ENCODE measurements around the gene METTL9. TPM values are rescaled to one million over a fixed set of nuclear protein-coding genes. Genes with fewer than 3 reads are reported as not detected.
"Not testable (repeated sequence)": the region's sequence is repeated elsewhere in the genome, so short reads cannot be mapped to it uniquely, and the experiment has no call there.

The METTL9 gene
- total RNA-seq, 2 experiments from 2014 or later = 120 to 121 TPM

DNA sequence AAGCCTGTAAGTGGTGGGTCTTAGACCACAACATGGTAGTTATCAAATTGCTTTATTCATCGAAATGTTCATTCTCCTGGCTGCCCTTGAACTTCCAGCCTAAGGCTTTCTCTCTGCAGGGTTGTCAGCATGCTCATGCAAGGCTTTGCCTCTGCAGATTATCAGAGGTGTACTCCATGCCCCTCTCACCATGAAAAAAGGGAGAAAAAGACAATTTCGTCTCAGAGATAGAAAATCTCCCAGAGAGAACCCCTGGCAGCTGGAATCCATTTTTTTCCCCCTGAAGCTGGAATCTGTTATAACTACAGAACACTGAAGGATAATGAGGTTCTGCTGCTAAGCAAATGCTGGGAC lies 33.9 kb upstream of the METTL9 start:
- ChIA-PET CTCF (ENCODE audit: unreplicated experiment) (no interaction called here), POLR2A (interaction anchor here (0.6 to 0.7 kb wide), 3 partner anchors 87 to 801 kb away, joined by 3 to 5 read pairs (median 5); partner anchors contain the start of gene IGSF6)
- no peaks in the 10 kb centered on the region for H3K9me3 ChIP-seq (ENCODE audit: low read length)
- no peak overlapping the region for H3K4me2 ChIP-seq (ENCODE audit: low read length)
- peak overlapping the region; percentile 11; the same call in 1 of the 2 replicates for H2AFZ ChIP-seq (ENCODE audit: low read length)
- no TSS peak for BruUV-seq (replicated peaks)
- no peak overlapping the region for H3K27ac ChIP-seq (ENCODE audit: low read depth, low read length, poor library complexity, severe bottlenecking)
- no peaks in the 10 kb centered on the region for H3K36me3 ChIP-seq (ENCODE audit: insufficient read depth, low read length)
- intact Hi-C loops (cut with micrococcal nuclease; ENCODE audit: unreplicated experiment) = no loop called here
- no peaks in the 10 kb centered on the region for H3K9me2 ChIP-seq (ENCODE audit: insufficient read depth, low read length)
- peaks cover 6% of the 10 kb centered on the region for H3K4me1 ChIP-seq (ENCODE audit: insufficient read depth, low read length, poor library complexity, severe bottlenecking)
- no peak overlapping the region for H3K4me3 ChIP-seq (ENCODE audit: low read depth, low read length, poor library complexity, severe bottlenecking)
- no peak for DNase-seq (ENCODE audit: low spot score)
- no peak for TF ChIP-seq EZH2phosphoT487 (IDR thresholded peaks at IDR 0.05; ENCODE audit: borderline replicate concordance, low read depth, low read length)
- TF ChIP-seq, protein P1, sequence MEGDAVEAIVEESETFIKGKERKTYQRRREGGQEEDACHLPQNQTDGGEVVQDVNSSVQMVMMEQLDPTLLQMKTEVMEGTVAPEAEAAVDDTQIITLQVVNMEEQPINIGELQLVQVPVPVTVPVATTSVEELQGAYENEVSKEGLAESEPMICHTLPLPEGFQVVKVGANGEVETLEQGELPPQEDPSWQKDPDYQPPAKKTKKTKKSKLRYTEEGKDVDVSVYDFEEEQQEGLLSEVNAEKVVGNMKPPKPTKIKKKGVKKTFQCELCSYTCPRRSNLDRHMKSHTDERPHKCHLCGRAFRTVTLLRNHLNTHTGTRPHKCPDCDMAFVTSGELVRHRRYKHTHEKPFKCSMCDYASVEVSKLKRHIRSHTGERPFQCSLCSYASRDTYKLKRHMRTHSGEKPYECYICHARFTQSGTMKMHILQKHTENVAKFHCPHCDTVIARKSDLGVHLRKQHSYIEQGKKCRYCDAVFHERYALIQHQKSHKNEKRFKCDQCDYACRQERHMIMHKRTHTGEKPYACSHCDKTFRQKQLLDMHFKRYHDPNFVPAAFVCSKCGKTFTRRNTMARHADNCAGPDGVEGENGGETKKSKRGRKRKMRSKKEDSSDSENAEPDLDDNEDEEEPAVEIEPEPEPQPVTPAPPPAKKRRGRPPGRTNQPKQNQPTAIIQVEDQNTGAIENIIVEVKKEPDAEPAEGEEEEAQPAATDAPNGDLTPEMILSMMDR (conservative IDR thresholded peaks at IDR 0.05; ENCODE audit: low read length) = no peak
- no peaks in the 10 kb centered on the region for H4K20me1 ChIP-seq (ENCODE audit: insufficient read depth, low read length)
- no peaks in the 10 kb centered on the region for H3K79me2 ChIP-seq (ENCODE audit: insufficient read depth, low read depth, low read length)

DNA sequence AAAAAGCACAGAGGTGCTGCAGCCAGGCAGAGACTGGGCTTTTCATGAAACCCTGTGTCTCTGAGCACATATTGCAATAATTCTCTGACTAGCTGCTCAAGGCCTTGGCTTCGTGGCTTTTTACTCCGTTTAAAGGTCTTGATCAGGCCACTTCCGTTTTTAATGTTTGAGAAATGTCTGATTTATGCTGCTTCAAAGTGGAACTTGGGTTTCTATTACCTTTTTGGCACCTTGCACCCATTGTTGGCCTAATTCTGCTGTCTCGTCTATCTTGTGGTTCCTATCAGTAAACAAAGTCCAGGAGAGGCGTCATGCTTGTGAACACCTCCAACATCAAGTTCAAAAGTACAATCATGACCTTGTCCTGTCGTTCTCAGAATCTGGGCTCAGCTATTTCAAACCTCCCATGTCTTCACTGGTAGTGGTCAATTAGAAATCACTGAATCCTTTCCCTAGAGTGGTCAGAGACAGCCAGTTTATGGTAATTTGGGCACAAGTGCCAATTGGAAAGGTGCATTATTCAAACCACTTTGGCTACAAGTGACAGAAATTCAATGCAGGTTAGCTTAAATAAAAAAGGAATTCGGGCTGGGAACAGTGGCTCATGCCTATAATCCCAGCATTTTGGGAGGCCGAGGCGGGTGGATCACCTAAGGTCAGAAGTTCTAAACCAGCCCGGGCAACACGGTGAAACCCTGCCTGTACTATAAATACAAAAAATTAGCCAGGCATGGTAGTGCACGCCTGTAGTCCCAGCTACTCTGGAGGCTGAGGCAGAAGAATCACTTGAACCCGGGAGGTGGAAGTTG lies 33.3 kb upstream of the METTL9 start:
- Histone ChIP-seq H3K4me2 (ENCODE audit: low read length) (no peak overlapping the region), H3K9me3 (ENCODE audit: low read length) (no peaks in the 10 kb centered on the region), H3K79me2 (ENCODE audit: insufficient read depth, low read depth, low read length) (no peaks in the 10 kb centered on the region), H3K36me3 (ENCODE audit: insufficient read depth, low read length) (no peaks in the 10 kb centered on the region), H3K4me3 (ENCODE audit: low read depth, low read length, poor library complexity, severe bottlenecking) (no peak overlapping the region), H3K9me2 (ENCODE audit: insufficient read depth, low read length) (no peaks in the 10 kb centered on the region), H2AFZ (ENCODE audit: low read length) (peak overlapping the region; percentile 11; the same call in 1 of the 2 replicates), H3K4me1 (ENCODE audit: insufficient read depth, low read length, poor library complexity, severe bottlenecking) (peaks cover 6% of the 10 kb centered on the region), H4K20me1 (ENCODE audit: insufficient read depth, low read length) (no peaks in the 10 kb centered on the region), H3K27ac (ENCODE audit: low read depth, low read length, poor library complexity, severe bottlenecking) (no peak overlapping the region)
- no TSS peak for BruUV-seq (replicated peaks)
- peak; percentile 28 for DNase-seq (ENCODE audit: low spot score)
- TF ChIP-seq, protein P1 (conservative IDR thresholded peaks at IDR 0.05; ENCODE audit: low read length) = no peak
- TF ChIP-seq EZH2phosphoT487 (IDR thresholded peaks at IDR 0.05; ENCODE audit: borderline replicate concordance, low read depth, low read length) = no peak
- intact Hi-C loops (cut with micrococcal nuclease; ENCODE audit: unreplicated experiment) = no loop called here
- POLR2A ChIA-PET = interaction anchor here (0.6 to 1.6 kb wide), 2 partner anchors 801 to 1130 kb away, joined by 3 to 5 read pairs; no protein-coding TSS in a partner anchor
- CTCF ChIA-PET (ENCODE audit: unreplicated experiment) = no interaction called here

DNA sequence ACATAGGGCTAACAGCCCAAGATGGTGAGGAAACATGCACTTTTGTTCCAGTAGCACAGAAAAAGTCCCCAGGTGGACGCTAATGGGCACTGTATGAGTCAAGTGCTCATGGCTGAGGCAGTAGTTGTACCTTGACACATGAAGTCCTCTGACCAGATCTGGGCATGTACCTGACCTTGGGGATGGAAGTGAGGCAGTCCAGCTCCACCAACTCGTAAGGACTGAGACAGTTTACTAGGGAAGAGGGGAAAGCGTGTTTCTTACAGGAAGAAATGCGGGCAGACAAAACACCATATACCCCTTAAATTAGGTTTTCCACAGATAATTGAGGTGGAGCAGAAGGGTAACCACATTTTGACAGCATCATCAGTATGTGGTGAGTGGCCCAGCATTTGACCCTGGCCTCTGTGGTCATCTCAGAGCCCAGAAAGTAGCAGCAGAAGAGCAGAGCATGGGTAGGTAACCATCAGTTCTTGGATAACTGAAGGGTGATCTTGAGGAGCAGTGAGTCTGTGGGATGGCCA lies 32.4 kb upstream of the METTL9 start:
- no peak for DNase-seq (ENCODE audit: low spot score)
- no peaks in the 10 kb centered on the region for H3K9me2 ChIP-seq (ENCODE audit: insufficient read depth, low read length)
- no peaks in the 10 kb centered on the region for H3K79me2 ChIP-seq (ENCODE audit: insufficient read depth, low read depth, low read length)
- H3K4me2 ChIP-seq (ENCODE audit: low read length) = no peak overlapping the region
- H3K4me1 ChIP-seq (ENCODE audit: insufficient read depth, low read length, poor library complexity, severe bottlenecking) = peaks cover 7% of the 10 kb centered on the region
- no peak overlapping the region for H3K27ac ChIP-seq (ENCODE audit: low read depth, low read length, poor library complexity, severe bottlenecking)
- intact Hi-C loops (cut with micrococcal nuclease; ENCODE audit: unreplicated experiment) = no loop called here
- no peaks in the 10 kb centered on the region for H3K9me3 ChIP-seq (ENCODE audit: low read length)
- no peak for TF ChIP-seq EZH2phosphoT487 (IDR thresholded peaks at IDR 0.05; ENCODE audit: borderline replicate concordance, low read depth, low read length)
- TF ChIP-seq, protein P1 (conservative IDR thresholded peaks at IDR 0.05; ENCODE audit: low read length) = no peak
- POLR2A ChIA-PET = interaction anchor here (0.6 to 1.6 kb wide), 2 partner anchors 116 to 1129 kb away, joined by 3 to 5 read pairs; no protein-coding TSS in a partner anchor
- H3K36me3 ChIP-seq (ENCODE audit: insufficient read depth, low read length) = no peaks in the 10 kb centered on the region
- H4K20me1 ChIP-seq (ENCODE audit: insufficient read depth, low read length) = no peaks in the 10 kb centered on the region
- no TSS peak for BruUV-seq (replicated peaks)
- CTCF ChIA-PET (ENCODE audit: unreplicated experiment) = no interaction called here
- H3K4me3 ChIP-seq (ENCODE audit: low read depth, low read length, poor library complexity, severe bottlenecking) = no peak overlapping the region
- H2AFZ ChIP-seq (ENCODE audit: low read length) = no peak overlapping the region

DNA sequence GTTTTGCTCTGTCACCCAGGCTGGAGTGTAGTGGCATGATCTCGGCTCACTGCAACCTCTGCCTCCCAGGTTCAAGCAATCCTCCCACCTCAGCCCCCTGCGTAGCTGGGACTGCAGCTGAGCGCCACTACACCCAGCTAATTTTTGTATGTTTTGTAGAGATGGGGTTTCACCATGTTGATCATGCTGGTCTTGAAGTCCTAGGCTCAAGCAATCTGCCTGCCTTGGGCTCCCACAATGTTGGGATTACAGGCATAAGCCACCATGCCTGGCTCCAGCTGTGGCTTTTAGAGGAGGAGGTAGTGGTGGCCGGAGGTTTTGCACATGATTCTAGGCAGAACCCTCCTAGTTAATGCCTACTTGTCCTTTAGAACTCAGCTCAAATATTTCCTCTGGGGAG lies 31.9 kb upstream of the METTL9 start:
- BruUV-seq (replicated peaks); CTCF ChIA-PET (ENCODE audit: unreplicated experiment); DNase-seq (ENCODE audit: low spot score); H3K9me3 ChIP-seq (ENCODE audit: low read length); H3K4me3 ChIP-seq (ENCODE audit: low read depth, low read length, poor library complexity, severe bottlenecking); H3K9me2 ChIP-seq (ENCODE audit: insufficient read depth, low read length); H3K27ac ChIP-seq (ENCODE audit: low read depth, low read length, poor library complexity, severe bottlenecking); H3K4me1 ChIP-seq (ENCODE audit: insufficient read depth, low read length, poor library complexity, severe bottlenecking); H2AFZ ChIP-seq (ENCODE audit: low read length); H3K4me2 ChIP-seq (ENCODE audit: low read length); H4K20me1 ChIP-seq (ENCODE audit: insufficient read depth, low read length); H3K36me3 ChIP-seq (ENCODE audit: insufficient read depth, low read length); H3K79me2 ChIP-seq (ENCODE audit: insufficient read depth, low read depth, low read length); intact Hi-C loops (cut with micrococcal nuclease; ENCODE audit: unreplicated experiment): not testable (repeated sequence)
- POLR2A ChIA-PET = interaction anchor here (0.6 to 1.6 kb wide), 2 partner anchors 116 to 1128 kb away, joined by 3 to 5 read pairs; no protein-coding TSS in a partner anchor
